Measurements from ENCODE around the gene HS3ST3B1. TPM values are rescaled to one million over a fixed set of nuclear protein-coding genes. Genes with fewer than 3 reads are reported as not detected.

The HS3ST3B1 gene
- polyA plus RNA-seq, 2 donors: 1.4 to 1.7 TPM

DNA sequence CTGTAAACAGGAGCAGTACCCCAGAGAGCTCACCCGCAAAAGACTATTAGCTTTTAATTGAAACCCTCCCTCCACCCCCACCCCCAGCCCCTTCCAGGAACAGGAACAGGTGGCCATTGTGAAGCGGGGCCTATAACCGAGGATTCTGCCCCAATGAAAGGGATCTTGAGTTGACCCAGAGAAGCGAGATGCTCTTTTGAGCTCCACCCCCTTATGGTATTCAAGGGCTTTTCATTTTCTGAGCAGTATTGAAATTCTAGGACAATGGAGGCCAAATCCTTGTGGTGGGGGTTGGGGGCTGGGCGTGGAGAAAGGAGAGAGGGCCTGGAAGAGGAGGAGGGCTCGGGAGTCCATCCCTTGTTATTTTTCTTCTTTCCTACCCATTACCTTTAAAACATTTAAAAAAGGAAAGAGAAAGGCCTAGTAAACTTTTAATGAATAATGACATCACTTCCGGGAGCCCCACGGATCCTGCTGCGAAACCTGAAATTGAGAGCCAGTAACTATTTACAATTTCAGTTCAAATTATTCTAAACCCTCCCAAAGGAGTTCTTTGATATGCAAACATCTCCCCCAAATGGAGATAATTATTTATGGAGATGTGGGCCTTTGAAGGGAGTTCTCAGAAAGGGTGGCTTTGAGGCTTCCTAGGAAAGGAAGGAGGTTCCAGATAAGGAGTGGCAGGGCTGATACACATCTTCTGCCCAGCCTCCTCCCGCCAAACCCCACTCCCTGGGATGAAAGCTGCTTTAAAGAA is 30.5 kb downstream of the HS3ST3B1 start:
- H3K27ac ChIP-seq (ENCODE audit: low read depth in 2 of 2, low read length in 1 of 2): no peak overlapping the region
- WGBS, 2 donors: 84 to 85% methylated on average over 10 of the region's 10 CpGs

DNA sequence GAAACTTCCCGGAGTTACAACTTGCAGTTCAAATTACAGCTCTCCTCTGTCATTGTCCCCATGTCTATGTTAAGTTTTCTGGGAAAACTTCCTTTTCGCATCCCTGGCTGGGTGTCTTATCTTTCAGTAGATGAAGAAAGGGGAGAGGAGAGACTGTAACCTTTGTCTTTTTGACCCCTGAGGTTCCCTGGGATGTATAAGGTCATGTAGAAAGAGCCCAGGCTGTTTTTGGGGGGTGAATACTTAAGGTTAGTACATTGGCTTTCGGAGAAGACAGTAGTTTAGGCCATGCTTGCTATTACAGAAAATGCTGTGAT is 31.1 kb downstream of the HS3ST3B1 start:
- H3K4me1 ChIP-seq (ENCODE audit: control insufficient read depth in 2 of 2, insufficient read depth in 2 of 2, low read length in 1 of 2): no peaks in the 10 kb centered on the region
- 79 to 88% methylated on average over 3 of the region's 3 CpGs for WGBS, 2 donors
- no peaks in the 10 kb centered on the region for H3K36me3 ChIP-seq (ENCODE audit: control insufficient read depth in 2 of 2, insufficient read depth in 2 of 2, low read length in 1 of 2)
- H3K27me3 ChIP-seq (ENCODE audit: control insufficient read depth in 1 of 2, insufficient read depth in 2 of 2, low read length in 2 of 2): no peaks in the 10 kb centered on the region
- no peak overlapping the region for H3K27ac ChIP-seq (ENCODE audit: low read depth in 2 of 2, low read length in 1 of 2)
- no peaks in the 10 kb centered on the region for H3K9me3 ChIP-seq (ENCODE audit: control insufficient read depth in 2 of 2, insufficient read depth in 1 of 2, low read depth in 1 of 2, low read length in 1 of 2)
- H3K4me3 ChIP-seq (ENCODE audit: low read depth in 1 of 2, low read length in 2 of 2): no peak overlapping the region

More for the DNA sequence above, 30.5 kb downstream of the HS3ST3B1 start:
- Histone ChIP-seq H3K27me3 (ENCODE audit: control insufficient read depth in 1 of 2, insufficient read depth in 2 of 2, low read length in 2 of 2) (no peaks in the 10 kb centered on the region), H3K4me1 (ENCODE audit: control insufficient read depth in 2 of 2, insufficient read depth in 2 of 2, low read length in 1 of 2) (no peaks in the 10 kb centered on the region), H3K36me3 (ENCODE audit: control insufficient read depth in 2 of 2, insufficient read depth in 2 of 2, low read length in 1 of 2) (no peaks in the 10 kb centered on the region), H3K4me3 (ENCODE audit: low read depth in 1 of 2, low read length in 2 of 2) (no peak overlapping the region), H3K9me3 (ENCODE audit: control insufficient read depth in 2 of 2, insufficient read depth in 1 of 2, low read depth in 1 of 2, low read length in 1 of 2) (no peaks in the 10 kb centered on the region)

DNA sequence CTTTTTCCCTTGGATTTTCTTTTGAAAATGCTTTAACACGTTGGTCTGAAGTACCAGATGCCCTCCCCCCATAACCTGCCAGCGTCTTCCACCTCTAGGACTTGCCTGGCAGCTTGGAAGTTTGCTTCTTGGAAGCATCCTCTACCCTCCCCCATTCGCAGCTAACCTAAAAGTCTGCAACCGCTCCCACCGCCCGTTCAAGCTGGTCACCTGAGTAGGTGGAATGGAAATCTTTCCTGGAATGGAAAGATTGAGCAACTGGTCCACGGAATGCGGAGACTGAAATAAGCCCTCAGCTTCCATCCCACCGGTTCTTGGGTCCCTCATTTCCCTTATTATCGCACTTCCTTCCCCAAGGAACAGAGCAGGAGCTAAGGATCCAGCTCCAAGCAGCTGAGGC is 31.4 kb downstream of the HS3ST3B1 start:
- no peaks in the 10 kb centered on the region for H3K9me3 ChIP-seq (ENCODE audit: control insufficient read depth in 2 of 2, insufficient read depth in 1 of 2, low read depth in 1 of 2, low read length in 1 of 2)
- 86 to 87% methylated on average over 10 of the region's 10 CpGs for WGBS, 2 donors
- H3K27me3 ChIP-seq (ENCODE audit: control insufficient read depth in 1 of 2, insufficient read depth in 2 of 2, low read length in 2 of 2): no peaks in the 10 kb centered on the region
- no peaks in the 10 kb centered on the region for H3K4me1 ChIP-seq (ENCODE audit: control insufficient read depth in 2 of 2, insufficient read depth in 2 of 2, low read length in 1 of 2)
- H3K27ac ChIP-seq (ENCODE audit: low read depth in 2 of 2, low read length in 1 of 2): no peak overlapping the region
- H3K4me3 ChIP-seq (ENCODE audit: low read depth in 1 of 2, low read length in 2 of 2): no peak overlapping the region
- H3K36me3 ChIP-seq (ENCODE audit: control insufficient read depth in 2 of 2, insufficient read depth in 2 of 2, low read length in 1 of 2): no peaks in the 10 kb centered on the region

GRCh38 chr17:14333506-14333905 is 32.6 kb downstream of the HS3ST3B1 start:
- no peak overlapping the region for H3K27ac ChIP-seq (ENCODE audit: low read depth in 2 of 2, low read length in 1 of 2)
- H3K9me3 ChIP-seq (ENCODE audit: control insufficient read depth in 2 of 2, insufficient read depth in 1 of 2, low read depth in 1 of 2, low read length in 1 of 2): no peaks in the 10 kb centered on the region
- no peaks in the 10 kb centered on the region for H3K27me3 ChIP-seq (ENCODE audit: control insufficient read depth in 1 of 2, insufficient read depth in 2 of 2, low read length in 2 of 2)
- WGBS, 2 donors: 91 to 94% methylated on average over 7 of the region's 7 CpGs
- H3K36me3 ChIP-seq (ENCODE audit: control insufficient read depth in 2 of 2, insufficient read depth in 2 of 2, low read length in 1 of 2): no peaks in the 10 kb centered on the region
- H3K4me3 ChIP-seq (ENCODE audit: low read depth in 1 of 2, low read length in 2 of 2): no peak overlapping the region
- H3K4me1 ChIP-seq (ENCODE audit: control insufficient read depth in 2 of 2, insufficient read depth in 2 of 2, low read length in 1 of 2): no peaks in the 10 kb centered on the region

GRCh38 chr17:14334276-14334840 is 33.5 kb downstream of the HS3ST3B1 start:
- Histone ChIP-seq H3K27ac (ENCODE audit: low read depth in 2 of 2, low read length in 1 of 2) (no peak overlapping the region), H3K9me3 (ENCODE audit: control insufficient read depth in 2 of 2, insufficient read depth in 1 of 2, low read depth in 1 of 2, low read length in 1 of 2) (no peaks in the 10 kb centered on the region), H3K4me1 (ENCODE audit: control insufficient read depth in 2 of 2, insufficient read depth in 2 of 2, low read length in 1 of 2) (no peaks in the 10 kb centered on the region), H3K4me3 (ENCODE audit: low read depth in 1 of 2, low read length in 2 of 2) (no peak overlapping the region), H3K36me3 (ENCODE audit: control insufficient read depth in 2 of 2, insufficient read depth in 2 of 2, low read length in 1 of 2) (no peaks in the 10 kb centered on the region), H3K27me3 (ENCODE audit: control insufficient read depth in 1 of 2, insufficient read depth in 2 of 2, low read length in 2 of 2) (no peaks in the 10 kb centered on the region)
- WGBS, 2 donors: 80 to 89% methylated on average over 3 of the region's 3 CpGs

DNA sequence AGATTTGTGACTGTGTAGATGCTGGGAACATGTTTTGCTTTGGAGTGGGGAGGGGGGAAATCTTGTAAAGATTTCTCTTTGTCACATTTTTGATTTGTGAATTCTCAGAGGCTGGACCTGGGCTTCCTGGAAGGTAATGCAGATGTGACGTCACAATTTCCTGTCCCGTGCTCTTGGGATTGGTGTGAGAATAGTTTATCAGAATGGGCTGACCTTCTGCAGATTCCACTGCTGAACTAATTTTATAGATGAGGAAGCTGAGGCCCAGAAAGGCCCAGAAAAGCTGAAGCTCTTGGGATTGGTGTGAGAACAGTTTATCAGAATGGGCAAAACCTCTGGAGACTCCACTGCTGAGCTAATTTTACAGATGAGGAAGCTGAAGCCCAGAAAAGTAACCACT is 34.0 kb downstream of the HS3ST3B1 start:
- Histone ChIP-seq H3K4me3 (ENCODE audit: low read depth in 1 of 2, low read length in 2 of 2) (no peak overlapping the region), H3K9me3 (ENCODE audit: control insufficient read depth in 2 of 2, insufficient read depth in 1 of 2, low read depth in 1 of 2, low read length in 1 of 2) (no peaks in the 10 kb centered on the region), H3K27ac (ENCODE audit: low read depth in 2 of 2, low read length in 1 of 2) (no peak overlapping the region), H3K4me1 (ENCODE audit: control insufficient read depth in 2 of 2, insufficient read depth in 2 of 2, low read length in 1 of 2) (no peaks in the 10 kb centered on the region), H3K27me3 (ENCODE audit: control insufficient read depth in 1 of 2, insufficient read depth in 2 of 2, low read length in 2 of 2) (no peaks in the 10 kb centered on the region), H3K36me3 (ENCODE audit: control insufficient read depth in 2 of 2, insufficient read depth in 2 of 2, low read length in 1 of 2) (no peaks in the 10 kb centered on the region)
- WGBS, 2 donors: 57 to 73% methylated on average over 2 of the region's 2 CpGs

DNA sequence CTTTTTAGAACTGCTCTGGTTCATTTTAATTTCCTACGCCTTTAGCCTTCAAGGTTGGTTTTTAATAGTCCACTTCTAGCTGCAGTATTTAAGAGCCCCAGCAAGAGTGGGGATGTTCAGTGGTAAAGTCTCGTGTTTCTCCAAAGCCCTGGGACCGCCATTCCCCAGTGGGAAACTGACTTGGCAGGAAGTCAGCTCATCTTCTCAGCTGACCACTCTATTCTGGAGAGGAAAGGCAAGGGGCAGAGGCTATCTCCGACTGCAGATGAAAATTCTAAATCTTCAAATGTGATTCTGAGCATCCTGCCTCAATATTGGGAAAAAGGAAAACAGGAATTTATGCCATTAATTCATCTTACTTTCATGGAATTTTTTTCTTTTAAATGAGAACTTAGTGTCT is 35.5 kb downstream of the HS3ST3B1 start:
- Histone ChIP-seq H3K4me1 (ENCODE audit: control insufficient read depth in 2 of 2, insufficient read depth in 2 of 2, low read length in 1 of 2) (no peaks in the 10 kb centered on the region), H3K27ac (ENCODE audit: low read depth in 2 of 2, low read length in 1 of 2) (no peak overlapping the region), H3K9me3 (ENCODE audit: control insufficient read depth in 2 of 2, insufficient read depth in 1 of 2, low read depth in 1 of 2, low read length in 1 of 2) (no peaks in the 10 kb centered on the region), H3K36me3 (ENCODE audit: control insufficient read depth in 2 of 2, insufficient read depth in 2 of 2, low read length in 1 of 2) (no peaks in the 10 kb centered on the region), H3K4me3 (ENCODE audit: low read depth in 1 of 2, low read length in 2 of 2) (no peak overlapping the region), H3K27me3 (ENCODE audit: control insufficient read depth in 1 of 2, insufficient read depth in 2 of 2, low read length in 2 of 2) (no peaks in the 10 kb centered on the region)
- WGBS, 2 donors: 81 to 82% methylated on average over 4 of the region's 4 CpGs

- Histone ChIP-seq H3K4me1 (ENCODE audit: control insufficient read depth in 2 of 2, insufficient read depth in 2 of 2, low read length in 1 of 2) (no peaks in the 10 kb centered on the region), H3K9me3 (ENCODE audit: control insufficient read depth in 2 of 2, insufficient read depth in 1 of 2, low read depth in 1 of 2, low read length in 1 of 2) (no peaks in the 10 kb centered on the region), H3K36me3 (ENCODE audit: control insufficient read depth in 2 of 2, insufficient read depth in 2 of 2, low read length in 1 of 2) (no peaks in the 10 kb centered on the region), H3K27me3 (ENCODE audit: control insufficient read depth in 1 of 2, insufficient read depth in 2 of 2, low read length in 2 of 2) (no peaks in the 10 kb centered on the region), H3K4me3 (ENCODE audit: low read depth in 1 of 2, low read length in 2 of 2) (no peak overlapping the region), H3K27ac (ENCODE audit: low read depth in 2 of 2, low read length in 1 of 2) (no peak overlapping the region)
- WGBS, 2 donors: 83 to 90% methylated on average over 3 of the region's 3 CpGs
These were observed 36.8 kb downstream of the HS3ST3B1 start for GRCh38 chr17:14337596-14338079.

GRCh38 chr17:14340857-14341754 is 40.2 kb downstream of the HS3ST3B1 start:
- H3K27ac ChIP-seq (ENCODE audit: low read depth in 2 of 2, low read length in 1 of 2): no peak overlapping the region
- no peak overlapping the region for H3K4me3 ChIP-seq (ENCODE audit: low read depth in 1 of 2, low read length in 2 of 2)
- no peaks in the 10 kb centered on the region for H3K4me1 ChIP-seq (ENCODE audit: control insufficient read depth in 2 of 2, insufficient read depth in 2 of 2, low read length in 1 of 2)
- H3K36me3 ChIP-seq (ENCODE audit: control insufficient read depth in 2 of 2, insufficient read depth in 2 of 2, low read length in 1 of 2): no peaks in the 10 kb centered on the region
- H3K9me3 ChIP-seq (ENCODE audit: control insufficient read depth in 2 of 2, insufficient read depth in 1 of 2, low read depth in 1 of 2, low read length in 1 of 2): no peaks in the 10 kb centered on the region
- WGBS, 2 donors: 60 to 61% methylated on average over 12 of the region's 12 CpGs
- no peaks in the 10 kb centered on the region for H3K27me3 ChIP-seq (ENCODE audit: control insufficient read depth in 1 of 2, insufficient read depth in 2 of 2, low read length in 2 of 2)

Measured in esophagus (tissue), 2 donors.